Activated B cell treated with CpG ODN at 0.5 μM for 24 hours (primary cell): ENCODE measurements around the gene PLXNA4. TPM values are rescaled to one million over a fixed set of nuclear protein-coding genes. Genes with fewer than 3 reads are reported as not detected.

Experiments used
- ATAC-seq: fragments of 200-7000 bp; cut with Tn5 transposase; one replicate; pipeline ENCODE4 v1.10.0; 2021; ENCODE audit warnings: low read depth, mild to moderate bottlenecking, moderate library complexity
- CTCF ChIA-PET: fragments of 350-600 bp; sonication (Branson Sonifier 250); formaldehyde crosslinking; loops from one replicate; lab custom pipeline; 2021; ENCODE audit warnings: antibody characterized with exemption; lab: Charles Lee
- POLR2A ChIA-PET: fragments of 350-600 bp; sonication (Branson Sonifier 250); formaldehyde crosslinking; loops from one replicate; lab custom pipeline; 2021; ENCODE audit warnings: antibody characterized with exemption; lab: Charles Lee
- DNase-seq: peaks from one replicate; pipeline ENCODE4 v3.0.0; 2022
- H3K27ac Mint-ChIP-seq: one replicate; pipeline ENCODE4 v1.8.0; 2020; ENCODE audit warnings: mixed read lengths
- H3K27me3 Mint-ChIP-seq: one replicate; pipeline ENCODE4 v1.8.0; 2021; ENCODE audit warnings: mixed read lengths
- H3K36me3 Mint-ChIP-seq: one replicate; pipeline ENCODE4 v1.8.0; 2021; ENCODE audit warnings: low read depth, mixed read lengths
- H3K4me1 Mint-ChIP-seq: one replicate; pipeline ENCODE4 v1.8.0; 2021; ENCODE audit warnings: mixed read lengths
- H3K4me3 Mint-ChIP-seq: one replicate; pipeline ENCODE4 v1.8.0; 2020; ENCODE audit warnings: mild to moderate bottlenecking, mixed read lengths
- H3K9me3 Mint-ChIP-seq: one replicate; pipeline ENCODE4 v1.8.0; 2020; ENCODE audit warnings: mixed read lengths
- intact Hi-C: fragments of 100-400 bp; cut with micrococcal nuclease; formaldehyde crosslinking; loops from one replicate; pipeline ENCODE4 v1.15.1; 2024
- total RNA-seq: library from RNA; stranded (reverse); gene quantifications from 2 replicates; pipeline ENCODE4 v1.2.3, GENCODE V29; 2022
- TF ChIP-seq, protein P1 (sequence below): fragments of 200-600 bp; IDR thresholded peaks from one replicate; pipeline ENCODE4 v1.8.0; 2022; ENCODE audit warnings: antibody characterized with exemption, mild to moderate bottlenecking

PLXNA4 gene
- total RNA-seq, 1 donor from 2014 or later = not detected

DNA sequence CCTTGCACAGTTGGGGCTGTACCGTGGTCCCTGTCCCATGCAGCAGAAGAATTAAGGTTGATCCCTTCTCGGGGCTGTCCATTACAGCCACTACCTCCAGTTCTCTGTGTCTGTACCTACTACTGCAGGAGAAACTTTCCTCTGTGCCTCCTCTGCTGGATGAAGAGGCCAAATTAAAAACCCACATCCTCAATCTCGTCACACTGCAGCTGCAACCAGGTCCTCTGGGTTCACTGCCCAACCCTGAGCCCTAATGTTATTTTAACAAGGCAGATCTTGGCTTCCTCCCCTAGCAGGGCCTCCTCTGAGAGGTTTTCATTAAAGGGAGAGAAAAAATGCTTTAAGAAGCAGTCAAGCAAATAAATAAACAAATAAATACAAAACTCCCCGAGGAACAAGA is 66.6 kb downstream of the PLXNA4 start:
- DNase-seq = no peak
- no peak overlapping the region for H3K27ac Mint-ChIP-seq
- POLR2A ChIA-PET = no interaction called here
- TF ChIP-seq, protein P1, sequence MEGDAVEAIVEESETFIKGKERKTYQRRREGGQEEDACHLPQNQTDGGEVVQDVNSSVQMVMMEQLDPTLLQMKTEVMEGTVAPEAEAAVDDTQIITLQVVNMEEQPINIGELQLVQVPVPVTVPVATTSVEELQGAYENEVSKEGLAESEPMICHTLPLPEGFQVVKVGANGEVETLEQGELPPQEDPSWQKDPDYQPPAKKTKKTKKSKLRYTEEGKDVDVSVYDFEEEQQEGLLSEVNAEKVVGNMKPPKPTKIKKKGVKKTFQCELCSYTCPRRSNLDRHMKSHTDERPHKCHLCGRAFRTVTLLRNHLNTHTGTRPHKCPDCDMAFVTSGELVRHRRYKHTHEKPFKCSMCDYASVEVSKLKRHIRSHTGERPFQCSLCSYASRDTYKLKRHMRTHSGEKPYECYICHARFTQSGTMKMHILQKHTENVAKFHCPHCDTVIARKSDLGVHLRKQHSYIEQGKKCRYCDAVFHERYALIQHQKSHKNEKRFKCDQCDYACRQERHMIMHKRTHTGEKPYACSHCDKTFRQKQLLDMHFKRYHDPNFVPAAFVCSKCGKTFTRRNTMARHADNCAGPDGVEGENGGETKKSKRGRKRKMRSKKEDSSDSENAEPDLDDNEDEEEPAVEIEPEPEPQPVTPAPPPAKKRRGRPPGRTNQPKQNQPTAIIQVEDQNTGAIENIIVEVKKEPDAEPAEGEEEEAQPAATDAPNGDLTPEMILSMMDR = no peak
- H3K36me3 Mint-ChIP-seq = no peaks in the 10 kb centered on the region
- CTCF ChIA-PET = no interaction called here
- no peak overlapping the region for H3K4me3 Mint-ChIP-seq
- no peaks in the 10 kb centered on the region for H3K4me1 Mint-ChIP-seq
- intact Hi-C loops = no loop called here
- peaks cover 2% of the 10 kb centered on the region for H3K27me3 Mint-ChIP-seq
- H3K9me3 Mint-ChIP-seq = no peaks in the 10 kb centered on the region
- no peak for ATAC-seq

DNA sequence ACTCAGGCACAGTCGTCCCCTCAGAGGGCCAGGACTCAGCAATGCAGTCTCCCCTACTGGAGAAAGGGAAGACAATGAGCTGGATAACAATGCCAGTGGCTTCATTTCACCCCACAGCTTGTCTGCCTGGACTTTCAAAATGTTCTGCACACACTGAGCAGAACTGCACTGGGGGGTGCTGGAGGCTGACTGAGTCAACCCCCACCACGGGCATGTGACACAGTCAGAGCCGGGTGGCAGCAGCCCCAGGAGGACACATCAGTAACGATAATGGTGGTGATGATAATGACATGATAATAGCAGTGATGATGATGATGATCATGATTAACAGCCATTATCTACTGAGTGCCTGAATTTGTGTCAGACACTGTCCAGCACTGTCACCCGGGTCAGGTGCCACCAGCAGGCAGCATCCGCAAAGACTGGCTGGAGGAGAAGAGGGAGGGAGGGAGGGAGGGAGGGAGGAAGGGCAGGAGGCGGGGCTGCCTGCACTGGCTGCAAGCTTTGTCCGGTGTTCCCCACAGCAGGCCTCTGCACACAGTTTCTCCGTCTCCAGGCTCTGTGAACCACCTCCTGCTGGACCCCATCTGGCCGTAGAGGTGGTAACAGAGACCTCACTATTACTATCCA is 67.4 kb downstream of the PLXNA4 start:
- ATAC-seq (no peak), DNase-seq (no peak)
- Mint-ChIP-seq H3K9me3 (no peaks in the 10 kb centered on the region), H3K4me3 (no peak overlapping the region), H3K36me3 (no peaks in the 10 kb centered on the region), H3K27me3 (peaks cover 2% of the 10 kb centered on the region), H3K4me1 (no peaks in the 10 kb centered on the region), H3K27ac (no peak overlapping the region)
- TF ChIP-seq, protein P1 = no peak
- ChIA-PET POLR2A (no interaction called here), CTCF (no interaction called here)
- intact Hi-C loops = no loop called here

DNA sequence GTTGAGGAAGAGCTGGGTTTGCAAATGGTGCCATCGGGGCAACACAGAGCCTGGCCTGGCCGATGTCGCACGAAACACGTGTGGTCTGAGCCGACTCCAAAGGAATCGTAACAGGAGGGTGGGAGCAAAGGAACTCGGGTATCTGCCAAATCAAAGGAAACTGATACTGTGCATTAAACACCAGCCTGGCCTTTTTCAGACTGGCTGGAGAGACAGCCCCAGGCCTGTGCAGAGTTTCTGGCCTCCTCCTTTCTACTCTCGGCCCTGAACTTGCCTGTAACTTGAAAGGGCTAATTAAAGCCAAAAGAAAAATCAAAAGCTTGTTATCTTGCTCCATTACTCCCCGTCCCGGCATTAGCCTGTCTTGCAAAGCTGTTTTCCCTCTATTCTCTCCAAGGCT is 71.4 kb downstream of the PLXNA4 start:
- DNase-seq = no peak
- ATAC-seq = no peak
- no peak overlapping the region for H3K4me3 Mint-ChIP-seq
- H3K9me3 Mint-ChIP-seq = no peaks in the 10 kb centered on the region
- CTCF ChIA-PET = no interaction called here
- intact Hi-C loops = no loop called here
- H3K27ac Mint-ChIP-seq = no peak overlapping the region
- H3K36me3 Mint-ChIP-seq = no peaks in the 10 kb centered on the region
- TF ChIP-seq, protein P1 = no peak
- no peaks in the 10 kb centered on the region for H3K4me1 Mint-ChIP-seq
- POLR2A ChIA-PET = no interaction called here
- H3K27me3 Mint-ChIP-seq = peaks cover under 1% of the 10 kb centered on the region

DNA sequence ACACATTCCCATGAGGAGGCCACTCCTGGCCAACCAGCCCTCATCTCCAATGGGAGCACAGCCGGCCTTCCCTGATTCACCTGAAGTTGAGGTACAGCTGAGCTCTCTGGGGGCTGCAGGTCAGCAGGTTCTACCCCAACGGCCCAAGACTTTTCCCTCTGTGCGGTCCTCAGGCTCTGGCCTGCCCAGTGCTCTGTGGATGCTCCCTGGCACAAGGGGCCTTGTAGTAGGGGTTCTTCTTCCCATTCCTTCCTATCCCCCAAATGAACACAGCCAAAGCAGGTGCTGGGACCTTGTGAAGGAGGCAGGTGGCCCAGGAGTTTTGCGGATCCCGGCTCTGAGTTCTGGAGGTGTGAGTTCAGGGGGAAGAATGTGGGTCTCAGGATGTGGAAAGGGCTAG is 72.2 kb downstream of the PLXNA4 start:
- no peaks in the 10 kb centered on the region for H3K9me3 Mint-ChIP-seq
- ATAC-seq = no peak
- no peaks in the 10 kb centered on the region for H3K36me3 Mint-ChIP-seq
- CTCF ChIA-PET = no interaction called here
- no peaks in the 10 kb centered on the region for H3K27me3 Mint-ChIP-seq
- DNase-seq = no peak
- POLR2A ChIA-PET = no interaction called here
- no peak overlapping the region for H3K27ac Mint-ChIP-seq
- H3K4me3 Mint-ChIP-seq = no peak overlapping the region
- H3K4me1 Mint-ChIP-seq = no peaks in the 10 kb centered on the region
- intact Hi-C loops = no loop called here
- TF ChIP-seq, protein P1 = no peak

DNA sequence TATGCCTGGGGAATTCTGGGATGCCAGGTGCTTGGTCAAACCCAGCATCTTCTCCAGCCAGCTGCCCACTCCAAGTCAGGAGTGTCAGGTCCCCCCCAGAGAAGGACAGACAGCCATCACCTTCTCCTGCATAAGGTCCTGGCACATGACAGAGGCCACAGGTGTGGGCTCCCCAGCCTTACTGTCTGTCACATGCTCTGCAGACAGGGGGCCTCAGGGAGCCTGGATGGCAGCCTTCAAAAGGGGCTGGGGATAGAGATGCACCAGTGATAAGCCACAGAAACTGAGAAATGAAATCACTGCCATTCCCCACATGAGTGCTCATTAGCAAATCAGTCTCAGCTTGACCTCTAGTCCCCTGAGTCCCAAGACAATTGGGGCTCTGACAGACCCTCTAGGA is 72.9 kb downstream of the PLXNA4 start:
- intact Hi-C loops = no loop called here
- no peaks in the 10 kb centered on the region for H3K27me3 Mint-ChIP-seq
- H3K9me3 Mint-ChIP-seq = no peaks in the 10 kb centered on the region
- no peaks in the 10 kb centered on the region for H3K4me1 Mint-ChIP-seq
- no peak overlapping the region for H3K27ac Mint-ChIP-seq
- ChIA-PET CTCF (no interaction called here), POLR2A (no interaction called here)
- no peaks in the 10 kb centered on the region for H3K36me3 Mint-ChIP-seq
- TF ChIP-seq, protein P1 = no peak
- no peak for ATAC-seq
- no peak overlapping the region for H3K4me3 Mint-ChIP-seq
- DNase-seq = no peak
